ENCODE data around the gene IL26.
A peak's percentile ranks its signal among the peaks of the same experiment; 100 is the strongest.
"Not testable (repeated sequence)": the region's sequence is repeated elsewhere in the genome, so short reads cannot be mapped to it uniquely, and the experiment has no call there.

The IL26 gene

GRCh38 chr12:68190301-68190700, 35.3 kb downstream of the IL26 start:
- DNase-seq: no peak

- DNase-seq: peak; percentile 52
Measured at GRCh38 chr12:68189821-68190242, 35.8 kb downstream of the IL26 start.

- DNase-seq: no peak
Measured at GRCh38 chr12:68185598-68185997, 40.0 kb downstream of the IL26 start.

GRCh38 chr12:68180792-68181744, 44.5 kb downstream of the IL26 start:
- peak; percentile 69 for DNase-seq

DNA sequence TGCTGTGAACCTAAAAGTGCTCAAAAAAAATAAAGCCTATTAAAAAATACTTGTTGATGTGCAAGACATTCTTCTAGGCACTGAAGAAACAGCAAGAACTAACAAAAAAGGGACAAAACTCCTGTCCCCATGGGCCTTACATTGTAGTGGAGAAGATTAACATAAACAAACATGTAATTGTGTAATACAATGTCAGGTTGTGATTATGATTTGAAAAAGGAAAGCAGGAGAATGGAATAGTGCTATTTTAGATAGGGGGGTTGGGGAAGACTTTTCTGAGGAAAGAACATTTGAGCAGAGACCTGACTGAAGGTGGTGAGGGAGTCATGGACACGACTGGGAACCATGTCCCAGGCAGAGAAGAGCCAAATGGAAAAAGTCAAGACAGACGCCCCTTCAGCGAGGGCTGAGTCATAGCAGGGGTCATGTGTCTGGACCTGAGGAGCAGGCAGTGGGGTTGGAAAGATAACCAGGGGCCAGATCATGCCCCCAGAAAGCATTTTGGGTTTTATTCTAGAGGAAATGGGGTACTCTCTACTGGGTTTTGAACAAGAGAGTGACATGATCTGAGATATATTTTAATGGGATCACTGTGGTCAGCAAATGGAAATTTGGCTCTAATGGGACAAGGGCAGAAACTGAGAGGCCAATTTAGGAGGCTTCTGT, 46.7 kb downstream of the IL26 start:
- DNase-seq: no peak

GRCh38 chr12:68178184-68178583, 47.4 kb downstream of the IL26 start:
- no peak for DNase-seq

- no peak for DNase-seq
Measured at GRCh38 chr12:68177562-68177961, 48.0 kb downstream of the IL26 start.

- DNase-seq: no peak
Measured at GRCh38 chr12:68176257-68176656, 49.4 kb downstream of the IL26 start.

GRCh38 chr12:68175557-68176061, 50.0 kb downstream of the IL26 start:
- peak; percentile 85 for DNase-seq

- not testable (repeated sequence) for DNase-seq
Measured at GRCh38 chr12:68174761-68175160, 50.8 kb downstream of the IL26 start.

GRCh38 chr12:68173792-68174191, 51.8 kb downstream of the IL26 start:
- DNase-seq: no peak

- no peak for DNase-seq
Measured at GRCh38 chr12:68170726-68171125, 54.9 kb downstream of the IL26 start.

DNA sequence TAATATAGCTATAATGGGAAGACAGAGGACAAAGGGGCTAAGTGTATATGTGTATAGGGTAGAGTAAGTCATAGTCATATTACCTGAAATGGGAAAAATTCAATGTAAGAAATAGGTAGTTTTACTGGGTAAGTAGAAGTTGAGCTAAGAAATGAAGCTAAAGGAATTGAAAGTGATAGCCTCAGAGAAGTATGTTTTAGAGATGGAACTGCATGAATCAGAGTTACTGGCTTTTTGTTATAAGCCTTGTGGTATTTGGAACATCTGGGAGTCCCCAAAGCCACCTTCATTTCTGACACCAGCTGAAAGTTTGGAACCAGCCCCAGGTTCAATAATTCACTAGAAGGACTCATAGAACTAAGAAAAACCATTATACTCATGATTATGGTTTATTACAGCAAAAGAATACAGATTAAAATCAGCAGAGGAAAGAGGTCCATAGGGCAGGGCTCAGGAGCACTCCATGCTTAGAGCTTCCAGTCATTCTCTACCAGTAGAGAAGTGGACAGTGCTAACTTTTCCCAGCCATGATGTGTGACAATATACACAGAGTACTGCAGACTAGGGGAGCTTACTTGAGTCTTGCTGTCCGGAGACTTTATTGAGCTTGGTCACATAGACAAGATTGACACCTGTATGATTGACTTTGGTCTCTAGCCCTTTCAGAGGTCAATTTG, 56.3 kb downstream of the IL26 start:
- DNase-seq: no peak

- no peak for DNase-seq
Measured at GRCh38 chr12:68166317-68166831, 59.2 kb downstream of the IL26 start.

- peak; percentile 32 for DNase-seq
Measured at GRCh38 chr12:68163560-68164081, 62.0 kb downstream of the IL26 start.

- no peak for DNase-seq
Measured at GRCh38 chr12:68162374-68162773, 63.2 kb downstream of the IL26 start.

GRCh38 chr12:68159681-68160304, 65.8 kb downstream of the IL26 start, which contains the start of gene IFNG:
Gene IFNG, minus strand, starts transcription at chr12:68159740. Its CDS starts 125 bp downstream, at chr12:68159615.
- DNase-seq: peak; percentile 83

DNA sequence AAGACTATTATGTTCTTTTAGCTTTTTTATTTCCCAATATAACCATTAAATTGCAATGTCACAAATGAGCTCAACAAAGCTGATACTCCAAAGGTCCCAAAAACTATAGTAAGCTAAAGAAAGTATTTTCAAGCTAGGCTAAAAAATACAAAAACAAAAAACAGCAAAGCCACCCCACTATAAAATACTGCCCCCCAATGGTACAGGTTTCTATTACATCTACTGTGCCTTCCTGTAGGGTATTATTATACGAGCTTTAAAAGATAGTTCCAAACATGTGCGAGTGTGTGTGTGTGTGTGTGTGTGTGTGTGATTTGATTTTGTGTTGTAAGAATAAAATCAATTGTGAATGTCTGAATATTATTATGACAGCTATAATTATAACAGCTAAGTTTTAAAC, 67.2 kb downstream of the IL26 start:
- DNase-seq: peak; percentile 78

- DNase-seq: peak; percentile 19
Measured at GRCh38 chr12:68157380-68157779, 68.2 kb downstream of the IL26 start.

- no peak for DNase-seq
Measured at GRCh38 chr12:68156636-68157035, 69.0 kb downstream of the IL26 start.

DNA sequence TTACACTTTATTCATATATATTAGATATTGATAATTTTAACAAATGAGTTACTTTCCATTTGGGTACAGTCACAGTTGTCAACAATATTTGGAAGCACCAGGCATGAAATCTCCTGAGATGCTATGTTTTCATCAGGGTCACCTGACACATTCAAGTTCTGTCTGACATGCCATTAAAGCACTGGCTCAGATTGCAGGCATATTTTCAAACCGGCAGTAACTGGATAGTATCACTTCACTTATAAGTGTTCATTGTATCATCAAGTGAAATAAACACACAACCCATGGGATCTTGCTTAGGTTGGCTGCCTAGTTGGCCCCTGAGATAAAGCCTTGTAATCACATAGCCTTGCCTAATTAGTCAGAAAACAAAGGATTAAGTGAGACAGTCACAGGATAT, 70.8 kb downstream of the IL26 start:
- no peak for DNase-seq
